Neural progenitor cell (in vitro differentiated cells): ENCODE measurements around the gene INSC. TPM values are rescaled to one million over a fixed set of nuclear protein-coding genes. Genes with fewer than 3 reads are reported as not detected.

Source experiments
- DNase-seq: peaks from one replicate; pipeline ENCODE4 v3.0.0-alpha.2; 2016; ENCODE audit warnings: low spot score
- H2AFZ ChIP-seq: fragments of 200-600 bp; sonication (generic); replicated peaks from 2 replicates; pipeline ENCODE4 v1.6.1; 2016; ENCODE audit warnings: antibody characterized with exemption
- H3F3A ChIP-seq: fragments of 200-600 bp; sonication (generic); 2 replicates; pipeline ENCODE4 v1.6.1; 2016; ENCODE audit warnings: antibody characterized with exemption, low read depth
- H3K27ac ChIP-seq: fragments of 200-600 bp; sonication (generic); 2 replicates; pipeline ENCODE4 v1.5.1; 2016; ENCODE audit warnings: mild to moderate bottlenecking
- H3K27me3 ChIP-seq: fragments of 200-600 bp; sonication (generic); 2 replicates; pipeline ENCODE4 v1.6.1; 2016; ENCODE audit warnings: mild to moderate bottlenecking, moderate library complexity
- H3K36me3 ChIP-seq: fragments of 200-600 bp; sonication (generic); 2 replicates; pipeline ENCODE4 v1.5.1; 2016
- H3K4me1 ChIP-seq: fragments of 200-600 bp; sonication (generic); 2 replicates; pipeline ENCODE4 v1.6.1; 2016; ENCODE audit warnings: mixed run types
- H3K4me2 ChIP-seq: fragments of 200-600 bp; sonication (generic); 2 replicates; pipeline ENCODE4 v1.6.1; 2016
- H3K4me3 ChIP-seq: fragments of 200-600 bp; sonication (generic); 2 replicates; pipeline ENCODE4 v1.5.1; 2016
- H3K79me2 ChIP-seq: fragments of 200-600 bp; sonication (generic); 2 replicates; pipeline ENCODE4 v1.6.1; 2016; ENCODE audit warnings: low read depth
- H3K9ac ChIP-seq: fragments of 200-600 bp; sonication (generic); 2 replicates; pipeline ENCODE4 v1.6.1; 2016
- H3K9me3 ChIP-seq: fragments of 200-600 bp; sonication (generic); 2 replicates; pipeline ENCODE4 v1.5.1; 2016; ENCODE audit warnings: low read depth
- H4K20me1 ChIP-seq: fragments of 200-600 bp; sonication (generic); 2 replicates; pipeline ENCODE4 v1.6.1; 2016; ENCODE audit warnings: low read depth
- H3K27ac Mint-ChIP-seq: 3 replicates; pipeline ENCODE4 v1.8.0; 2021; ENCODE audit warnings: mixed read lengths
- H3K27me3 Mint-ChIP-seq: 2 replicates; pipeline ENCODE4 v1.8.0; 2022; ENCODE audit warnings: low read depth, mild to moderate bottlenecking, inconsistent platforms, moderate library complexity, mixed read lengths; ENCODE audit not compliant: insufficient read depth
- H3K36me3 Mint-ChIP-seq: 3 replicates; pipeline ENCODE4 v1.8.0; 2021; ENCODE audit warnings: mixed read lengths
- H3K4me1 Mint-ChIP-seq: 3 replicates; pipeline ENCODE4 v1.8.0; 2021; ENCODE audit warnings: mixed read lengths
- H3K4me3 Mint-ChIP-seq: 3 replicates; pipeline ENCODE4 v1.8.0; 2021; ENCODE audit warnings: mild to moderate bottlenecking, moderate library complexity, mixed read lengths
- H3K9me3 Mint-ChIP-seq: 3 replicates; pipeline ENCODE4 v1.8.0; 2020; ENCODE audit warnings: mixed read lengths
- CTCF ChIP-seq: fragments of 200-600 bp; sonication (generic); IDR thresholded peaks from 2 replicates; pipeline ENCODE4 v1.5.1; 2017; ENCODE audit warnings: antibody characterized with exemption, mild to moderate bottlenecking
- EZH2 ChIP-seq: fragments of 200-600 bp; sonication (generic); IDR thresholded peaks from 2 replicates; pipeline ENCODE4 v1.6.1; 2017; ENCODE audit warnings: antibody characterized with exemption, mild to moderate bottlenecking, moderate library complexity
- EZH2phosphoT487 ChIP-seq: fragments of 200-600 bp; sonication (generic); IDR thresholded peaks from 2 replicates; pipeline ENCODE4 v1.6.1; 2017; ENCODE audit warnings: antibody characterized with exemption
- total RNA-seq: library from RNA; depleted of rRNA; stranded (reverse); fragments of >200 nt; gene quantifications from 2 replicates; pipeline ENCODE4 v1.2.3, GENCODE V29; 2015; ENCODE audit warnings: low replicate concordance

INSC gene
- total RNA-seq, 1 donor from 2014 or later: 0.09 TPM

- H3K4me3 ChIP-seq: peak overlapping the region; percentile 57
- no peak overlapping the region for H2AFZ ChIP-seq
- Mint-ChIP-seq H3K9me3 (peaks cover 11% of the 10 kb centered on the region), H3K27ac (no peak overlapping the region), H3K36me3 (no peaks in the 10 kb centered on the region), H3K27me3 (peaks cover 11% of the 10 kb centered on the region), H3K4me1 (peaks cover 6% of the 10 kb centered on the region), H3K4me3 (peak overlapping the region; percentile 60)
- H3K4me2 ChIP-seq: peak overlapping the region; percentile 92
- H3K36me3 ChIP-seq: no peaks in the 10 kb centered on the region
- H3K9ac ChIP-seq: no peak overlapping the region
- H3K27ac ChIP-seq: no peak overlapping the region
- peaks cover 33% of the 10 kb centered on the region for H3K27me3 ChIP-seq
- TF ChIP-seq CTCF (no peak), EZH2 (no peak), EZH2phosphoT487 (no peak)
- H3K4me1 ChIP-seq: no peaks in the 10 kb centered on the region
- H4K20me1 ChIP-seq: no peaks in the 10 kb centered on the region
- DNase-seq: no peak
- H3K9me3 ChIP-seq: no peaks in the 10 kb centered on the region
- H3F3A ChIP-seq: peaks cover 9% of the 10 kb centered on the region
- no peaks in the 10 kb centered on the region for H3K79me2 ChIP-seq
Measured at GRCh38 chr11:15072551-15073143, 42.1 kb upstream of the INSC start.

GRCh38 chr11:15073361-15074205 lies 41.1 kb upstream of the INSC start, which contains the start of gene CALCB:
TSS of gene CALCB (plus strand) at chr11:15073593. CDS start at chr11:15074719, 1,126 bp downstream.
- peaks cover 6% of the 10 kb centered on the region for H3K4me1 Mint-ChIP-seq
- no peak within 1 kb of the TSS for H3K27ac Mint-ChIP-seq
- peak within 1 kb of the TSS; percentile 82 for H3K4me3 Mint-ChIP-seq
- H3K4me2 ChIP-seq: peak within 1 kb of the TSS; percentile 92
- peak within 1 kb of the TSS; percentile 97 for H2AFZ ChIP-seq
- H3K36me3 ChIP-seq: no peaks in the 10 kb centered on the region
- H3K4me3 ChIP-seq: peak within 1 kb of the TSS; percentile 57
- no peaks in the 10 kb centered on the region for H3K36me3 Mint-ChIP-seq
- TF ChIP-seq CTCF (no peak), EZH2phosphoT487 (no peak), EZH2 (peak; percentile 58)
- H3K27me3 Mint-ChIP-seq: peaks cover 11% of the 10 kb centered on the region
- H3K9me3 Mint-ChIP-seq: peaks cover 7% of the 10 kb centered on the region
- no peaks in the 10 kb centered on the region for H3K9me3 ChIP-seq
- H3K27ac ChIP-seq: no peak within 1 kb of the TSS
- peaks cover 9% of the 10 kb centered on the region for H3F3A ChIP-seq
- H3K27me3 ChIP-seq: peaks cover 33% of the 10 kb centered on the region
- no peaks in the 10 kb centered on the region for H4K20me1 ChIP-seq
- no peaks in the 10 kb centered on the region for H3K4me1 ChIP-seq
- DNase-seq: peak; percentile 75
- no peak within 1 kb of the TSS for H3K9ac ChIP-seq
- H3K79me2 ChIP-seq: no peaks in the 10 kb centered on the region

GRCh38 chr11:15074206-15075161 lies 40.2 kb upstream of the INSC start:
- no peaks in the 10 kb centered on the region for H3K36me3 Mint-ChIP-seq
- no peak overlapping the region for H3K27ac Mint-ChIP-seq
- H3K27me3 ChIP-seq: peaks cover 33% of the 10 kb centered on the region
- H4K20me1 ChIP-seq: no peaks in the 10 kb centered on the region
- no peaks in the 10 kb centered on the region for H3K79me2 ChIP-seq
- no peak overlapping the region for H3K9ac ChIP-seq
- peak overlapping the region; percentile 97 for H2AFZ ChIP-seq
- H3K9me3 ChIP-seq: no peaks in the 10 kb centered on the region
- no peaks in the 10 kb centered on the region for H3K36me3 ChIP-seq
- TF ChIP-seq EZH2 (no peak), EZH2phosphoT487 (no peak), CTCF (peak; percentile 68)
- peak overlapping the region; percentile 92 for H3K4me2 ChIP-seq
- peaks cover 6% of the 10 kb centered on the region for H3K9me3 Mint-ChIP-seq
- H3K27ac ChIP-seq: no peak overlapping the region
- peaks cover 11% of the 10 kb centered on the region for H3K27me3 Mint-ChIP-seq
- H3K4me1 Mint-ChIP-seq: peaks cover 6% of the 10 kb centered on the region
- peaks cover 9% of the 10 kb centered on the region for H3F3A ChIP-seq
- H3K4me3 ChIP-seq: peak overlapping the region; percentile 57
- peak overlapping the region; percentile 82 for H3K4me3 Mint-ChIP-seq
- DNase-seq: peak; percentile 95
- H3K4me1 ChIP-seq: no peaks in the 10 kb centered on the region
